NCI-H2227 treated with DMSO at 0.1 percent for 48 hours (cell line): ENCODE data around the gene ABCC11.
"Not testable (repeated sequence)": the region's sequence is repeated elsewhere in the genome, so short reads cannot be mapped to it uniquely, and the experiment has no call there.

ENCODE experiments used
- DNase-seq: peaks from one replicate; lab custom pipeline; 2025; lab: John Stamatoyannopoulos, UW

The ABCC11 gene

DNA sequence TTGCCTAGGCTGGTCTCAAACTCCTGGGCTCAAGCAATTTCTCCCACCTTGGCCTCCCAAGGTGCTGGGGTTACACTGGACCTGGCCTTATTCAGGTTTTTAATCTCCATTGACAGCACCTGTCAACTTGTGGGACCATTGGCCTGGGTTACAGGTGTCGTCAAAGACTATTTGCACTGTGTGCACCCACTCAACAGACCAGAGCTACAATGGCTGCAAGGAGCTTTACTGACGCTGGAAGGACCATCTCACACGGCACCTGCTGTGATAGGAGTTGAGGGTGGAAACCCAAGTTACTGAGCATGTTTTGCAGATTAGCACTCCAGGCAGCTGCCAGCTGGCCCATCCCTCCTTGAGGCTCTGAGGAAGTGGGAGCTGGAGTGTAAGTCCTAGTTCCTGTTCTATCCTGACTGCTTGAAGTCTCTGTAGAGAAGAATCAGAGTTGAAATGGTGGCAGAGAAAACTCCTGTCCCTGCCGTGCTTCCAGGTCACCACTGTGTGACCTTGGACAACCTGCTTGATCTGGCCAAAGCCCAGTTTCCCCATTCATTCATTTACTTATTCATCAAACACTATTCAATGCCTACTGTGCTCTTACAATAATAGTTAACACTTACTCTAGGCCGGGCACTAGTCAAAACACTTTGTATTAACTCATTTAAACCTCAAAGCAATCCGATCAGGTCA lies 45.7 kb downstream of the ABCC11 start:
- no peak for DNase-seq

DNA sequence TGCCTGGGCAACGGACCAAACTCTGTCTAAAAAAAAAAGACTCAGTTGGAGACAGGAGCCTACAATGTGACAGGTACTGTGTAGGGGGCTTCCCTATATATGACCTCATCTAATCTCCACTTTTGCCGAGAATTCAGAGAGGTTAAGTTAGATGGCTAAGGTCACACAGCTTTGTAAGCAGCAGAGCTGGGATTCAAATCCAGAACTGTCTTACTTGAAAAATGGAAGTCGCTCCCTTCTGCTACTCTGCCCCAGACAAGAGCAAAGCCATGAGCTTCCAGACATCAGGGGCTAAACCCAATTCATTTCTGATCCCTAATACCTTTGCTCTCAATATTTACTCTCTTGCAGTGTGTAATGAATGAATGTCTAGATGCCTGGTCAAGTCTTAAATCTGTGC lies 50.0 kb downstream of the ABCC11 start:
- DNase-seq: peak; percentile 85

DNA sequence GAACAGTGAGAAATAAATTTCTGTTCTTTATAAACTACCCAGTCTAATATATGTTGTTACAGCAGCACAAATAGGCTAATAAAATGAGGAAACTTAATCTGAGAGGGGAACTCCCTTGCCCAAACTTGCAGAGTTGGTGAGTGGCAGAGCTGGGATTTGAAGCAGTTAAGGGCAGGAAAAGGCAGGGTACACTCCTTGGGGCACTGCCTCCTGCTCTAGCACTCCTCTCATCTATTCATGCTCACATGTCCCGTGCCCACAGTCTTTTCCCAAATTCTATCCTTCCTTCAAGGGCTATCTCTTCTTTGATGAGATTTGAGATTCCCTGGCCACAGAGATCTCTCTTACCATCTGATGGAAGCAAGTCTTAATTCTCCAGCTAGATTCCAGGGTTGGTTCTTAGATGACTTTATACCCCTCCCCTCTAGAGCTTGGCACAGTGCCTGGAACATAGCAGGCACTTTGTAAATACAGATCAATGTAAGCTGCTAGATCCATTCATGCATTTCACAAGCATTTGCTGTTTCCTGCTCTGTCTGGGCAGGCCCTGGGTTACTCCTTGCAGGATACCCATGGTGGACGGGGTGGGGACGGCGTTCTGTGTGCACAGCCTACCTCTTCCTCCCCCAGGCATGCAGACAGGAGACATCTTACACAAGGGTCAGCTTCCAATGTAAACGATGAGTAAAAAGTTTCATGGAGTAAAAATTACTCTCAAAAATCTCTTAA lies 52.3 kb downstream of the ABCC11 start:
- no peak for DNase-seq

DNA sequence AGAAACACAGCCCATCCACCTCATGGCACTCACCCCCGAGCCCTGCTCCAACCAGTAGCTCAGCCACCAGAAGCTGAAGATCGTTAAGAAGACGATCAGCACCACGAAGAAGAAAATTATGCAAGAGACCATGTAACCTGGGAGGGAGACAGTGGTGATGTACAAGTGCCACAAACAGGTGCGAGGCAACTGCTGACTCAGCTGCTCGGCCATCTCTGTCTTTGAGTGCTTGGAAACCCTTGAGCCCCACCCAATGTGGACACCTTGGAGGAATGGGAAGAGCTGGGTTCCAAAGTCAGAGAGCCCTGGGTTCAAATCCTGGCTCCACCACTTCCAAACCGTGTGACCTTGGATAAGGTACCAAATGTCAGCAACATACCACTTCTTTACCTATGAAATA lies 53.5 kb downstream of the ABCC11 start:
- DNase-seq: no peak

DNA sequence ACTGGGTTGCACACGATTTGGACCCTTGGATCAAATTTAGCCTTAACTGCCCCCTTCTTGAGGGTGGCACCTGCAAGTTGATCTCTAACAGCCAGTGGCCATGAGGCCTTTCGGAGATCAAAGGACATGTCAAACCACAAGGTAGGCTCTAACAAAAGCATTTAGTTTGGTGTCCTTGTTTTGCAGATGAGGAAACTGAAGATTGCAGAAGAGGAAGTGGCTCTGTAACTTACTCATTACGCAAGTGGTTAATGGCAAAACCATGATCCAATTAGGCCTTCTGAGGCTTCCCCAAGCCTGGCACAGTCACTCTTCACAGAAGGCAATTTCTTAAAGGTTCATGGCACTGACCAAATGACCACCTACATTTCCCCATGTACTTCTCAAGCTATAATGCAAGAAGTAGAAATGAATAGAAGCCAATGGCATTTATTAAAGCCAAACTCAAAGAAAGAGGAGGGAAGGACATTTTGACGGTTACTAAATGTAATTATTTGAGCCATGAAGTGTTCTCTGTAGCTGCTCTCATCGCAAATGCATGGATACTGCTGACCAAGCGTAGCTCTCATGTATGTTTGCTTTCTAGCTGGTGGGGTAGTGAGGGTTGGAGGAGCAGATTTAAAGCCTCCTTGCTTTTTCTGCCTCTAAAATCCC lies 58.8 kb downstream of the ABCC11 start:
- no peak for DNase-seq

DNA sequence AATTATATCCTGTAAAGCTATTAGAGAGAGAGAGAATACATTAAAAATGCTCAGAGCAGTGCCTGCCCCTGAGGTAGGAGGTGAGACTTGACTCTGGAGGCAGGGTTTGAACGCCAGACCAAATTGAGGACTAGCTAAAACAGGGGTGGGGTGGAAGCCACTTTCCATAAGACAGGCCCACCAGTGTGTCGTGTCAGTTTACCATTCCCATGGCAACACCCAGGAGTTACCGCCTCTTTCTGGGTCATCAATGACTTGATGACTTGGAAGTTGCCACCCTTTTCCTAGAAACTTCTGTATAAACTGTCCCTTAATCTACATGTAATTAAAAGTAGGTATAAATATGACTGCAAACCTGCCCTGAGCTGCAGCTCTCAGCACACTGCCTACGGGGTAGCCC lies 59.6 kb downstream of the ABCC11 start:
- DNase-seq: no peak

DNA sequence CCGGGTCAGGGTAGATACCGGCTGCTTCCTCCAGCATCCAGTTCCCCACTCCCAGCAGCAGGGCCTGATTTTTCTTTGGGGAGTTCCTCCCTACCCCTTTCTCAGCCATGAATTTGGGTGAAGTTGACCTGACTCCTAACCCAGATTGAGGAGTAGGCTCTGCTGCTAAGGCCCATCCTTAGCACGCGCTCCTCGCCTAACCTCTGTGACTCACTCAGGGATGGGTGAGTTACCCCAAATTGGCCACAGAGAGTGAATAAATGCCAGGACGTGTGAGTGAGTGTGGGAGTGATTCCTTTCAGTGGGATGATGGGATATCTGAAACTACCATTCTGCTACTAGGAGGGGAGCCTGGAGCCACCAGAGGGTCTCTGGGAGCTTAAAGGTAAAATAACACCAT lies 62.7 kb downstream of the ABCC11 start:
- no peak for DNase-seq

DNA sequence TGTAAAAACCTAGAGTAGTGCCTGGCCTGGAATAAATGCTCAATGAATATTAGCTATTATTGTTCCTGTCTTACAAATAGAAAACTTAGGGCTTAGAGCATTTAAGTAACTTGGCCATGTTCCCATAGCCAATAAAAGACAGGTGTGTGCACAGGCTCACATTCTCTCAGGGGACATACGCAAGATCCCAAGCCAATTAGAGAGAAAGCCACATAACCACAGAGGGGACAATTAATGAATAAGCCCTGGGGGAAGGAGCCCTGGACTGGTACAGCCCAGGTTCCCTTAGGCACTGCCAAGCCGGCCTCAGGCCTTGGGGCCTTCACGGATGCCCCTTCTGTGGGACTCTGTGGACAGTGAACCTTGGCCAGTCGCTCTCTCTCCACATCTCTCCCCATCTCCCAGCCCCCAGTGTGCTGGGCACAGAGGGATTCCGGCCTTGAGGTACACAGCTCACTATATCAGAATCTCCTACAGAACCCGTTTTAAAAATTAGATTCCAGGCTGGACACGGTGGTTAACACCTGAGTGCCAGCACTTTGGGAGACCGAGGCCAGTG lies 64.3 kb downstream of the ABCC11 start:
- DNase-seq: no peak

DNA sequence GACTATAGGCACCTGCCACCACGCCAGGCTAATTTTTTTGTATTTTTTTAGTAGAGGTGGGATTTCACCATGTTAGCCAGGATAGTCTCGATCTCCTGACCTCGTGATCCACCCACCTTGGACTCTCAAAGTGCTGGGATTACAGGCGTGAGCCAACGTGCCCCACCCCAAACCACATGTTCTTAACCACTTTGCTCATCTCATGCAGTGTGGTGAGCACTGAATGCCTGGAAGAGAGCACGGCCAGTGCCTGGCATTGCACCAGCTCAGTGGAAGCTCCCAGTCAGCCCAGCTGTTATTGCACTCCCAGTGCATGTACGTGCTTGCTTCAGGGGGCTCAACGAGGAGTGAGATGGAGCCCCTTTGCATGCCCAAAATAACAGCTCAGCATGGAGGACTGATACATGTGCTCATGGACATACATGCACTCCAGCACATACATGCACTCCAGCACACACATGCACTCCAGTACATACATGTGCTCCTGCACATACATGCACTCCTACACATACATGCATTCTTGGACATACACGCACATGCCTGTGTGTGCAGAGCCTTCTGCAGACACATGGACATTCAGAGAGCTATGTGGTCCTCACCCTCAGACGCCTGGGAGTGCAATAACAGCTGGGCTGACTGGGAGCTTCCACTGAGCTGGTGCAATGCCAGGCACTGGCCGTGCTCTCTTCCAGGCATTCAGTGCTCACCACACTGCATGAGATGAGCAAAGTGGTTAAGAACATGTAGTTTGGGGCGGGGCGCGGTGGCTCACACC lies 65.4 kb downstream of the ABCC11 start:
- DNase-seq: not testable (repeated sequence)

DNA sequence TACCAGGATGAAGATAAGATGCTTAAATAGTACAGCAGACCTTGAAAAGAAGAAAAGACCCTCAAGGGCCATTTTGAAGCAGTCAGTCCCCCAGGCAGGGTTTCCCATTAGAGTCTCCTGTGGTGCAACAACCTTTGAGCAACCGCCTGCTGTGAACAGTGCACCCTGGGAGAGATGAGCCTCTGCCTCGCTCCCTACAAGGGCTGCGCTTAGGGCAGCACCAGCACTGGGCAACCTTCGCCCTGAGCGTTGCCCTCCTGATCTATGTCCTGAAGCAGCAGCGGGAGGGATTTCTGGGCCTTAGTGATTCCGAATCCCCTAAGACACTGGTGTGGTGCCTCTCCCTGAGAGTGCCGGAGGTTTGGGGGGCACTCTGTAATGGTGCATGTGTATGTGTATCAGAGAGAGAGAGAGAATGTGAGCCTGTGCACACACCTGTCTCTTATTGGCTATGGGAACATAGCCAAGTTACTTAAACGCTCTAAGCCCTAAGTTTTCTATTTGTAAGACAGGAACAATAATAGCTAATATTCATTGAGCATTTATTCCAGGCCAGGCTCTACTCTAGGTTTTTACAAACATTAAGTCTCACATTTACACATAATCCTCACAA lies 66.4 kb downstream of the ABCC11 start:
- no peak for DNase-seq

DNA sequence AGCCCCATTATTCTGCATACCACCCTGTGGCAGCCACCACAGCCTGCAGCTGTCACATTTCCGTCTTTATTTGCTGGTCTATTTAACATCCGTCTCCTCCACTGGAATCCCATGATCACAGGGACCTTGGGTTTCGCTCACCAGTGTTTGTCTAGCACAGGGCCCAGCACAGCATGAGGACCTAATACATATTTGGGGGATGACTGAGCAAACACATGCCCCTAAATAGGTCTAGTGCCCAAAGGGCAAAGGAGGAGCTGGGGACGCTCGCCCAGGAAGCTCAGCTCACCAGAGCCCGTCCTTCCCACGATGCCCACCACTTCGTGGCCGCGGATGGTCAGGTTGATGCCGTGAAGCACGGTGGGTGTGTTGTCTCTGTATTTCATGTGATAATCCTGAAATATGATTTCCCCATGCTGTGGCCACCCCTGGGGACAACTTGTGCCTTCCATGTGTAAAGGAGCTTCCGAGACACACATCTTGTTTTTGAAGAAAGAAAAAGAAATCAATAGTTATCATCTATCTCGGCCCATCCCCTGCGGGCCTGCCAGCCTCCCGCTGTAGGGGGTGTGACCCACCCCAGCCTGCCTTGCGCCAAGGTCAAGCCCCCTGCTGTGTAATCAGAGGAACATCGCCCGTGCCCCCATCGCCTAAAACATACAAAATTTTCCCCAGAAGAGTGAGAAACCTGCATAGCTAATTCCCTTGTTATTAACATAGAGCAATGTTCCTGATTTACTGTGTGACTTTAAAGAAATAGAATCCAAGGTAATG lies 70.5 kb downstream of the ABCC11 start:
- DNase-seq: no peak

DNA sequence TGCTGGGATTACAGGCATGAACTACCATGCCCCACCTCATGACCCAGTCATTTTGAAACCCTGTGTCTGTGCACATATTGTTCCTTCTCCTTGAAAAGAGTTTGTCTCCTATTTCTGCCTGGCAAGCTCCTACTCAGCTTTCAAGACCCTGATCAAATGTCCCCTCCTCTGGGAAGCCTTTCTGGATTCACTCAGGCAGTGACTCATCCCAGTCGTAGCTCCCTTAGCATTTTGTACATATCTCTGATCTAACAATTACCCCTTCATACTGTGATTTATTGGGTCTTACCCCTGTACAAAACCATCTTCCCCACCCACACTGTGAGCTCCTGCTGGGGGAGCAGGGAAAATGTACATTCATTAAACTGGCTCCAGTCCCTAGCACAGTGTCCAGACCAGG lies 73.5 kb downstream of the ABCC11 start:
- no peak for DNase-seq

DNA sequence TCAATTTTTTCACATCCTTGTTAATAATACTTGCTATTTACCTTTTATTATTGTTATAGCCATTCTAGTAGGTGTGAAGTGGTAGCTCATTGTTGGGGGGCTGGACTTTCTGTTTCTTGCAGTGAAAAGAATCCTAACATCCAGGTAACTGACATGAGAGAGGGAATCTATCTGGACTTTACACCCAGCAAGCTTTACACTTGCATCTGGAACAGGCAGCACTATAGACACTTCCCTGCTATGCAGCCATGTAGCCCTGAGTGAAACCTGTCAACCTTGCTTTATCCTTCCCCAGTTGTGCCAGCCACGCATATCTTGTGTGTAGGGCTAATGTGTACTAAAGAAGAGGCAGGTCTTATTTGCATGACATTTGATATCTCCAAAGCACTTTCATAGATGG lies 74.7 kb downstream of the ABCC11 start:
- DNase-seq: no peak

DNA sequence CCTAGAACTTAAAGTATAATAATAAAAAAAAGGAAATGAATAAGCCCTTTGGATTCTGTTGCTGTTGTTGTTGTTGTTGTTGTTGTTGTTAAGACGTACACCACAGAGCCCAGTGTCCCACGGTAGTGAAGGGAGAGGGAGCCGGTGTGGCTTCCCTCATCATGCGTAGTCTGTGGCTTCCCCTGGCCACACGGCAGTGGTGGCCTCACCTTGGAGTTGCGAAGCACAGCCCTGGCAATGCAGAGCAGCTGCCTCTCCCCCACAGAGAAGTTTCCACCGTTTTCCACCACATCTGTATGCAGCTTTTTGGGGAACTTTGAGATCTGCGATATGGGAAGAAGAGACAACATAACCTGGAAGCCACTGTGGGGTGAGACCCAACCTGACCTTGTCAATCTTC lies 77.4 kb downstream of the ABCC11 start:
- no peak for DNase-seq

DNA sequence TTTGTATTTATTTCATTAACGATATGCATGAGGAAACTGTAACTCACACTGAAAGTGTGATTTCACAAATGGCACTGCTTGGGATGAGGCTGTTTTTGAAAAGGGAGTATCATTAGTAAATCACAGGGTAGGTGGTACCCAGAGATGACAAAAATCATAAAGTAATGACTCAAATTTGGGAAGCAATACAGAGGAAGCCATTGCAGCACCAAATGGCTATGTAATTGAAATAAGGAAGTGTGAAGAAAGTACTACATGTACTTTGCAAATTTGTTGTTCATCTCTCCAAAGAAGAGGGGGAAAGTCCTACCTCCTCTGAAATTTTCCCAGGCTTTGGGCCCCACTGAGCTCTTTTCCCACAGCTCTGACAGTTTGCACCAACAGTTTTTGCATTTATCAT lies 79.3 kb downstream of the ABCC11 start:
- no peak for DNase-seq

DNA sequence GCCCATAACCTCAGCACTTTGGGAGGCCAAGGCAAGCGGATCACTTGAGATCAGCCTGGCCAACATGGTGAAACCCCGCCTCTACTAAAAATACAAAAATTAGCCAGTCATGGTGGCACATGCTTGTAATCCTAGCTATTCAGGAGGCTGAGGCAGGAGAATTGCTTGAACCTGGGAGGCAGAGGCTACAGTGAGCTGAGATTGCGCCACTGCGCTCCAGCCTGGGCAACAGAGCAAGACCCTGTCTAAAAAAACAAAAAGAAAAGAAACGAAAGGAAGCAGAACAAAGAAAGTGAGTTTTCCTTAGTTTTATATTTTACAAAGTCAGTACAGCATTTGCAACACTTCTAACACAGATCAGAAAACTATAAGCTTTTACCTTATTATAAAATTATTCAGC lies 80.7 kb downstream of the ABCC11 start:
- DNase-seq: not testable (repeated sequence)

DNA sequence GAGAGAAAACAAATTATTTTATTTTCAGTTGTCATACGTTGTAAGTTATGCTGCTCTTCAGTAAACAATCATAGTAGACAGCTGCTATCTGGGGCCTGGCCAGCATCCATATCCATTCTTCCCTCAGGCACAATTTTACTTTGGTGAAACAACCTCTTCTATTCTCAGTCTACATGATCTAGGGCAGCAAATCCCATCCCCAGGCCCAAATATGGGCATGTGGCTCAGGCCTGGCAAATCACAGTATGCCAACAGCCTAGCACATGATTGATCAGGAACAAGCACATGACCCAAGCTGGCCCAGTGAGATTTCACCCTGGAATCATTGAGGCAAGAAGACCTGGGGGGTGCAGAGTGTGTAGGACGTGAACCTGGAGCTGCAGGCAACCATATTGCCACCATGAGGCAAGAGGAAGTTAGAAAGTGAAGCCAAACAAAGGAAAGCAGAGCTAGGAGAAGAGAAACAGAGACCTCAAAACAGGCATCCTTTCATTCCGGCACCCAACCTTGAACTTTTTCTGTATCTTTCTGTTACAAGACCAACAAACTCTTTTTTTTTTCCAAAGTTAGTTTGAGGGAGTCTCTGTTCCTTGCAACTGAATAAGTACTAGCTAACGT lies 81.3 kb downstream of the ABCC11 start:
- no peak for DNase-seq

DNA sequence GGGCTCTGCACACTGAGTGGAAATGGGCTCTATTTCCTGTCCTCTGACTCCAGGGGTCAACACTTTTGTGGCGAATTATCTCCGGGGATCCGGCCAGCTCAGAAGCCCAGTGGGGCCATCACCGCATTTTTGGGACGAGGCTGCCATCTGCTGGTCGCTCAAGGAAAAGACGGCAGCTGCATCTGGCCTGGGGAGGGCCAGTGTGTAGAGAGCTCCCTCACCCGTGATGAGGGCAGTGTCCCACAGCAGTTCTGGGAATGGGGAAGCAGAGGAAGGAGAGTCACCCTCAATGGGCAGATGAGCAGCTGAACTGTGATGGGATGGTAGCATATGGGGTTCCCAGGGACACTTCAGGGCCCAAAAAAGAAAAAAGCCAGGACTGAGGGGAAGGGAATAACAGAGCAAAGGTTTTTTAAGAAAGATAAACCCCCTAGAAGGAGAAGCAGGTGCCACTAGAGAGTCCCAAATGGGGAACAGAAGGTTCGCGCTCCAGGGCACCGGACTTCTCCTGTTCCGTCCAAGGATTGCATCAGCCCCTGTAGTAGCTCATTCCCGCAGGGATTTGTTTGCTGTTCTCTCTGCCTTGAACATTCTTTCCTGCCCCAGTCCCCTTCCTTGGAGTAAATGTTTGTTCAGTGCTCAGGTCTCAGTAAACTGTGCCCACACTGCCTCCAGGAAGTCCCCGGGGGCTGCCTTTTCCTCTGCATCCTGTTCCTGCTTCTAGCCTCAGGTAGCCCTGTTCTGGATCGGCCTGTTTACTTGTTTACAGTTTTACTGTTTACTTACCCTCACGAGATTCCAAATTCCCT lies 82.2 kb downstream of the ABCC11 start:
- peak; percentile 57 for DNase-seq

DNA sequence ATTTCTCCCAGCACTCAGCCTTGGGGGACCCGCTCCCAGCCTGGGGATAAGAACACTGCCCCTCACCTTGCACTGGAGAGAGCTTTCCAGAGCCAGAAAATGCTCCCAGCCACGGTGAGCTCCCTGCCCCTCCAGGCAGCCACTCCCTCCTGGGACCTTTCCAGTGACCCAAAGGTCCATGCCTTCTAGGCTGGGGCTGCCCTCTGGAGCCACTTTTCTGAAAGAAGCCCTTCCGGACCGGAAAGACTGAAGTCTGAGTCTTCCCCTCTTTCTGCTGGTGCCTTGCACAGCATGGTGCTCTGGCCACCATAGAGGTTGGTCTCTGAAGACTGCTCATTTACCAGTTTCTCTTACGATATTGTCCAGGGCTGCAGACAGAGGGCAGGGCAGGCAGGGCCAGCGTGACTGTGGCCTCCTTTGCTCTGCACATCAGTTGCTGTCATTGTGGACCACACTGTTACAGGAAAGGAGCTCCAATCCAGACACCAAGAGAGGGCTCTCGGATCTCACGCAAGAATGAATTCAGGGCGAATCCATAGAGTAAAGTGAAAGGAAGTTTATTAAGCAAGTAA lies 84.4 kb downstream of the ABCC11 start:
- no peak for DNase-seq
